ENCODE measurements around the gene NEMP1.
"Not testable (repeated sequence)": the region's sequence is repeated elsewhere in the genome, so short reads cannot be mapped to it uniquely, and the experiment has no call there.

NEMP1 gene

DNA sequence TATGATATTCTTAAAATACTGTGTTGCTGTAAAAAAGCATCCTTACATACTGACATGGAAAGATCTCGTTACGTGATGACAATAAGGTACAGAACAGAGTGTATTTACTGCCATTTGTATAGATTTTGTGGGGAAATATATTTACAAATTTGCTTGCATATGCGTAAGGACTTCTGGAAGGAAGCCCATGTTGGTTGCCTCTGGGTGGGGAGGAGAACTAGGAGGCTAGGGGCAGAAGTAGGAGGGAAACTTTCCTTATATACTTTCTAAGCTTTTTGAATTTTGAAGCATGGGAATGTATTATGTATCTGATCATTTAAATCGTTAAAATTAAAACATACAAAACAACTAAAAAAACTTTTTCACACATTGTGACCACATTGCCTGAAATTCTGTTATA lies 38.4 kb downstream of the NEMP1 start:
- no peak overlapping the region for H3K27ac Mint-ChIP-seq
- no peak for ATAC-seq
- peaks cover 2% of the 10 kb centered on the region for H3K4me1 Mint-ChIP-seq

DNA sequence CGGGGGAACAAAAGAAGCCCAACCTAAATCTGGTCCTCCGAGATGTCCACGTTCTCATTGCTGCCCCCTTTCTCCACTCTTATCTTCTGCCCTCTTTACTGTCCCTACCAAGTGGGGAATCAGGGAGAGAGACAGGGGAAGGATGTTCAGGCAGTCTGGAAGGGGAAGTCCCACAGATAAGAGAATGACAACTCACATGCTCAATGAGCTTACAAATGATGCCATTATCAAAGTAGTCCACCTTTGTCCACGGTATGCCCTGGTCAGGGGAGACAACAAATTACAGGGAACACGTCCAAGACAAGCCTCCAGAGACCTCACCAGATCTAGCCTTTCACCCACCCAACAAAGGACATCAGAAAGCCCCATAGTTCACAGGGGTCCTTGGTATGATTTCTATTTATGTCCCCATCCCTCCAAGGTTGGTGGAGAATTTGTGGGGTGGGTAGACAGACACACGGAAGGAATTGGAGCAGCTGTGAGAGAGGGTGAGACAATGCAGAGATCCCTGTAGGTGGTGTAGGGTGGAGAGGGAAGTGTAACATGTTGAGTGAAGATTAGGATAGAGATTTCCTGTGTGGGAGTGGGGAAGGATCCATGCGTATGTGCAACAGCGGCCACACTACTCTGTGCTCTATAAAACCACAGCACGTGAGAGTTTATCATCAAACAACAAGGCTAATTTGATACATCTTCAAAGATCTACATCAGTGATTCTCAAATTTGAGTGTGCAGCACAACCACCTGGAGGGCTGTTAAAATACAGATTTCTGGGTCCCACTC lies 39.4 kb downstream of the NEMP1 start:
- ATAC-seq: no peak
- H3K27ac Mint-ChIP-seq: no peak overlapping the region

More for the DNA sequence above, 38.4 kb downstream of the NEMP1 start:
- H3K4me3 Mint-ChIP-seq: no peak overlapping the region
- DNase-seq (ENCODE audit: low spot score in 2 of 2): no peak
- H3K36me3 Mint-ChIP-seq: no peaks in the 10 kb centered on the region
- no peaks in the 10 kb centered on the region for H3K9me3 Mint-ChIP-seq

DNA sequence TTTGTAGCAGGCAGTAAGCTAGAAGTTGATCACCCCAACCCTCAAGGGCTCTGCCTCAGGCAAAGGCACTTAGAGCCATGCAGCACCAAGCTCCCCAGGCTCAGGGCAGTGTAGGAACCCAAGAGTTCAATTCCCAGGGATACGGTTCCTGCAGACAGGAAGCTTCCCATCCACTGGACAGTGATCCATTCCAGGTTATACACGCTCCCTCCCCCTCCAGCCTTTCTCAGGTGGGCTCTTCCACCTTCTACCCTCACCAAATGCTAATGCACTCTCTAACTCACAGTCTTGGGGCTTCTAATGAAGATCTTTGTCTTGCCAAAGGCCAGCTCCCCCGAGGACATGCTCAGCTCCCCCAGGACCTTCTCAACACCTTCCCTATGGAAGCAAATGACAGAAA lies 41.3 kb downstream of the NEMP1 start:
- Mint-ChIP-seq H3K4me1 (no peaks in the 10 kb centered on the region), H3K36me3 (no peaks in the 10 kb centered on the region), H3K27ac (no peak overlapping the region), H3K4me3 (no peak overlapping the region), H3K9me3 (no peaks in the 10 kb centered on the region)
- ATAC-seq (no peak), DNase-seq (ENCODE audit: low spot score in 2 of 2) (no peak)

More for the DNA sequence above, 39.4 kb downstream of the NEMP1 start:
- Mint-ChIP-seq H3K36me3 (no peaks in the 10 kb centered on the region), H3K4me3 (no peak overlapping the region), H3K4me1 (no peaks in the 10 kb centered on the region), H3K9me3 (no peaks in the 10 kb centered on the region)
- DNase-seq (ENCODE audit: low spot score in 2 of 2): no peak

DNA sequence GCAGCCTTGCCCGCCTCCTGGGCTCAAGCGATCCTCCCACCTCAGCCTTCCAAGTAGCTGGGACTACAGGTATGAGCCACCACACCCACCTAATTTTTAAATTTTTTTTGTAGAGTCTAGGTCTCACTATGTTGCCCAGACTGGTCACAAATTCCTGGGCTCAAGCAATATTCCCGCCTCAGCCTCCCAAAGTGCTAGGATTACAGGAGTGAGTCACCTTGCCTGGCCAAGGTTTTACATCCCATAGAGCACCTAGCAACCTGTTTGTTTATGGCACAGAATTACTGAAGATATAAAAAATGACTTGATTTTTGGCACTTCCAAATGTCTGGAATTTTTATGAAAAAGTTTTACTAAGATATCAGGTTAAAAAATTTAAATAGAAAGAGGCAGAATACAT lies 45.2 kb downstream of the NEMP1 start:
- Mint-ChIP-seq H3K27ac (no peak overlapping the region), H3K36me3 (no peaks in the 10 kb centered on the region), H3K4me1 (peaks cover 19% of the 10 kb centered on the region), H3K4me3 (no peak overlapping the region), H3K9me3 (no peaks in the 10 kb centered on the region)
- DNase-seq (ENCODE audit: low spot score in 2 of 2) (no peak), ATAC-seq (no peak)

DNA sequence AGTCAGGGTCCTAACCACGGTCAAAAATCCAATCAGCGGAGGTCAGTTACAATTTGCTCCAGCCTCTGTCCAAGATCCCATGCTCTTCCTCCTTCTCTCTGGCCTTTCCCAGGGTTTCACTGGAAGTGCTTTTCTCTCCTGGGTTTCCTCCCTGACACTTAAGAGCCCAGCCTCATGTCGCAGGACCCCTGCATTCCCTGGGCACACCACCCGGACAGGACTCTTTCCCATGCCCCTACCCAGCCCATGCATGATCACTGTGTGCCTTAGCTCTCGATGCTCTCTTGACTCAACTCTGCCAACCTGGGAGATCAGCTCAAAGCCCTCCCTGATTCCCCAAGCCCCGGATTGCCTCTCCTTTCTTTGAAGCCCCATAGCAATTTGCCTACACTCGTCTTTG lies 46.8 kb downstream of the NEMP1 start:
- H3K36me3 Mint-ChIP-seq: no peaks in the 10 kb centered on the region
- H3K4me1 Mint-ChIP-seq: peaks cover 31% of the 10 kb centered on the region
- peak overlapping the region; percentile 63 for H3K27ac Mint-ChIP-seq
- H3K9me3 Mint-ChIP-seq: no peaks in the 10 kb centered on the region
- no peak for ATAC-seq
- no peak overlapping the region for H3K4me3 Mint-ChIP-seq
- DNase-seq (ENCODE audit: low spot score in 2 of 2): no peak

DNA sequence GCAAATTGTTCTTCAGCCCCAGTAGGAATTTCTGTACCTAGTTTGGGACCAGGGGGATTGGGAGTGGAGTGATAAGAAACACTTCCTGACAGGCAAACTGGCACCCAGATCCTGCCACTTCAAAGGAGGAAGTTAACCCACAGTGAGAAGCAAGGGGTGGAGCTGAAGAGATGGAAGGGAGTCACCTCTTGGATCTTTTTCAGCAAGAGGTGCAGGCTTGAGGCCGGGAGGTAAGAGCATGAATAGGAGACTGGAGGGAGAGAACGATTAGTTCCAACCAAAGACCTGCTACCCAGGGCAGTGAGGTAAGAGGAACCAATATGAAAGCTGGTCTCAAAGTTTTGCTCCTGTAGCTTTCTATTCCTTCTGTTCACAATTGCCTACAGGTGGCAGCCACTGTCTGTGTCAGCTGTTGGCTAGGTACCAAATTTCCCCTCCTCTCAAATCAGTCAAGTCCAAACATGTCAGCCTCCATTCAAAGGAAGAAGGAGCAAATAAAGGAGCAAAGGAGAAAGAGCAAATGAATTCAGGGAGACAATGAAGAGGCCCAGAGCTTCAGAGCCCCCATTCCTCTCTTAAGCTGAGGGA lies 47.4 kb downstream of the NEMP1 start:
- no peaks in the 10 kb centered on the region for H3K36me3 Mint-ChIP-seq
- DNase-seq (ENCODE audit: low spot score in 2 of 2): no peak
- H3K4me1 Mint-ChIP-seq: peaks cover 36% of the 10 kb centered on the region
- no peaks in the 10 kb centered on the region for H3K9me3 Mint-ChIP-seq
- peak overlapping the region; percentile 63 for H3K27ac Mint-ChIP-seq
- H3K4me3 Mint-ChIP-seq: no peak overlapping the region
- ATAC-seq: peak; percentile 58

DNA sequence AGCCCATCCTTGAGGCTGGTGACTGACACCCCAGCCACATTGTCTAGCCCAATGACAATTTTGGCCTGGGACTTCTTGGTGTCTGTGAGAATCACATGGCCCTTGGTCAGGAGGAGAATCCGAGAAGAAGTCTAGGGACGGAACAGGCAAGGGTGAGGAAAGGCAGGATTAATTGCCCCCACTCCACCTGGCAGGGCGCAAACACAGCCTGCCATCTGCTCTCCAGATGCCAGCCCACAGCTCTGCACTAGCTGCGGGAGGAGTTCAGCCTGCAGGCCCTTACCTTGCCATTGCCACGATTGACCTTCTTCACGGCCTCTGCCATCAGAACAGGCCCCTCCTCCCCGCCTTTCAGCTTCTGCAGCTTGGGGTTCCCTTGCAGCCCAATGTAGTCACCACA lies 49.1 kb downstream of the NEMP1 start:
- no peak for ATAC-seq
- Mint-ChIP-seq H3K9me3 (no peaks in the 10 kb centered on the region), H3K4me3 (no peak overlapping the region), H3K36me3 (no peaks in the 10 kb centered on the region), H3K27ac (no peak overlapping the region), H3K4me1 (peaks cover 40% of the 10 kb centered on the region)
- no peak for DNase-seq (ENCODE audit: low spot score in 2 of 2)

DNA sequence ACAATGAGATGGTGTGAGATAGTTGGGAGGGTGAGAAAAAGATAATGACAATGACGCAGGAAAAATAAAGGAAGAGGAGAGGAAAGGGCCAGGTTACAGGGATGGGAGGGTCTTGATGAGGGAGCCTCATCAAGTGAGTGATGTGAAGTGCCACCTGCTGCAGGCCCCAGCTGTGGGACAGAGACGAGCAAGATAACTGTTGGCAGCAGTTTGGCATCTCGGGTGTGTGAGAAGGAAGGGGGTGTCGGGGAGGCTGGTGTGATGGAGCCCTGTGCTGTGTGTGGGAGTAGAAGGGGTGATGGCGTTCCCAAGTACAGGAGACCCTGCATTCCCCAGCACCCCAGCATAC lies 50.8 kb downstream of the NEMP1 start:
- Mint-ChIP-seq H3K4me3 (no peak overlapping the region), H3K27ac (peak overlapping the region; percentile 39), H3K4me1 (peaks cover 40% of the 10 kb centered on the region), H3K36me3 (no peaks in the 10 kb centered on the region), H3K9me3 (no peaks in the 10 kb centered on the region)
- DNase-seq (ENCODE audit: low spot score in 2 of 2): no peak
- ATAC-seq: peak; percentile 36

DNA sequence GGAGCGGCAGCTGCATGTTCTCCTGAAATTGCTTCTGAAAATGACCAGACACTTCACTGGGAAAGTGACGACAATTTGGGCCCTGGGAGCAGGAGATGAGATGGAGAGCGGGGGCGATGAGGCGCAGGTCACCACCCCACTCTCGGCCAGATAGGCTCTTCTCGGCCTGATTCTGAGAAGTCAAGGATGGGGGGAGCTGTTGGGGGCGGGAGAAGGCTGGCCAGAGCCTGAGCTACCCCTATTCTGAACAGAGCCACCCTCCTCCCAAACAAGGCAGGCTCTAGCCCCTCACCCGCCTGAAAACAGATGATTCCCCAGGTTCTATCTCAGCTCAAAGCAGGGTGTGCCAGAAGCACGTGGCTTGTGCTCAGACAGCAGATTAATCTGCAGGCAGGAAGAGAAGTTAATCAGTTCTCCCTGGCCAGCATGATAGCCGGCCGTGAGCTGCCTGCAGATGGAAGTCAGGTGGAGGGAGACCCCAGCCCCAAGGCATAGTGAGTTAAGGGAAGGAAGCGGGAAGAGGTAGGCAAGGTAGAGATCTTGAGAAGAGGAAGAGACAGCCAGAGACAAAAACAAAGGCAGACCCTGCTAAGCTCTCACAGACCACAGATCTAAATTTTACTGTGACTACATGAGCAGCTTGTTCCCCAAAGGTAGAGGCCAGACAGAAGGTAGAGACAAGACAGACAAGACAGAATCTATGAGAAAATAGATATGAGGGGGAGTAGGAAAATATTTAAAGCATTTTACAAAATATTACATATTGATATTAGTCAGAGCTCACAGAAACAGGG lies 51.4 kb downstream of the NEMP1 start:
- Mint-ChIP-seq H3K4me3 (no peak overlapping the region), H3K9me3 (no peaks in the 10 kb centered on the region), H3K27ac (peak overlapping the region; percentile 39), H3K4me1 (peaks cover 40% of the 10 kb centered on the region), H3K36me3 (no peaks in the 10 kb centered on the region)
- DNase-seq (ENCODE audit: low spot score in 2 of 2): no peak
- ATAC-seq: peak; percentile 19

DNA sequence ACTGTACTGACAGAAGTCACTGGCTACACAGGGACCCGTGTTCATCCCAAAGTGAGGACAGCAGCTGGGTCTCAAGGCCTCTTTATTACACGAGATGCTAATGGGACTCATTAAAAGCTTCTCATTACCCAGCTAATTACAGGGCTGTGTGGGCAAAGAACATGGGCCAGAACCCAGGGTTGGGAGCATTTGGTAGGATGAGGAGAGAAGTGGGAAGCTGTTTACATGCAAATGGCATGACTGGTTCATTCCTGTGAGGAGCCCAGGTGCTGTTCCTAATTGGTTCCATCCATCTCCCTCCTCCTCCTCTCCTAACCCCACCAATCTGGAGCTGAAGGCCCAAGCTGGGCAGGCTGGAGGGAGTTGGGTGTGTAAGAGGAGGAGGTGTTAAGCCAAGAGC lies 53.4 kb downstream of the NEMP1 start:
- H3K4me3 Mint-ChIP-seq: no peak overlapping the region
- no peak for ATAC-seq
- H3K9me3 Mint-ChIP-seq: no peaks in the 10 kb centered on the region
- DNase-seq (ENCODE audit: low spot score in 2 of 2): no peak
- no peaks in the 10 kb centered on the region for H3K36me3 Mint-ChIP-seq
- H3K4me1 Mint-ChIP-seq: peaks cover 21% of the 10 kb centered on the region
- no peak overlapping the region for H3K27ac Mint-ChIP-seq

DNA sequence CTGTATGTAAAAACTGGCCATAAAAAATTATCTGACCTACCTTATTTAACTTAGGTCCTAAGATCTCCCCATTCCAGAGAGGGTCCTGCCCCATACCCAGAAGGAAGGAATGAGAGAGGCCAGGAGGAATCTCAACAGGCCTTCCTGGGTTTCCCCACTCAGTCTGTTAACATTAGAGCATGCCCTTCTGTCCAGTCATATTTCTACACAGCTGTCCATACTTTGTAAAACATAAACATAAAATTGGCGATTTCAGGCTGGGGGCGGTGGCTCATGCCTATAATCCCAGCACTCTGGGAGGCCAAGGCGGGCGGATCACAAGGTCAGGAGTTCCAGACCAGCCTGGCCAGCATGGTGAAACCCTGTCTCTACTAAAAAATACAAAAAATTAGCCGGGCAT lies 56.3 kb downstream of the NEMP1 start:
- H3K9me3 Mint-ChIP-seq; H3K36me3 Mint-ChIP-seq; H3K27ac Mint-ChIP-seq; DNase-seq (ENCODE audit: low spot score in 2 of 2); H3K4me3 Mint-ChIP-seq; ATAC-seq: not testable (repeated sequence)
- peaks cover 14% of the 10 kb centered on the region for H3K4me1 Mint-ChIP-seq

DNA sequence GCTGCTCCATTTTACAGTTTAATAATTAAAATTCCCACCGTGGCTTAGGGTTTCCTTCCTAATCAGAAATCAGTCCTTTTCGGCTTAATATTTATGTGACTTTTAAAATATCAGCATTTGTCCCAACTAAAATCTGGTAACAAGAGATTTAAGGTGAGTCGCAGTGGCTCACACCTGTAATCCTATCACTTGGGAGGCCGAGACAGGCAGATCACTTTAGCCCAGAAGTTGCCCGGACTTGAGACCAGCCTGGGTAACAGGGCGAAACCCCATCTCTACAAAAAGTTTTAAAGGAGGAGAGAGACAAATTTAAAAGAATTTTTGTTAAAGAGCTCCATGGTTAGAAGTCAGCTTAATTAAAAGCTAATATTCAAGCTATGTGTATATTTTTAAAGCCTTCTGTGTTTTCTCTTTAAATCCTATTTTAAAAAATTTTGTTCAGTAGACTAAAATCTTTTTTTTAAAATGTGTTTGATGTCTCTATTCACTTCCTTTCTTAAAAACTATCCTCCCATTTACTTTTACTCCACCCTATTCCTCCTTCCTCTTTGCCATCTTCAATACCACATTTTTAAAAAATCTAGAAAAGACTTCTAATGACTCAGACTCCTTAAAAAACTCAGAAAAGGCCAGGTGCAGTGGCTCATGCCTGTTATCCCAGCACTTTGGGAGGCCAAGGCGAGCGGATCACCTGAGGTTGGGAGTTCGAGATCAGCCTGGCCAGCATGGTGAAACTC lies 58.4 kb downstream of the NEMP1 start:
- H3K36me3 Mint-ChIP-seq: no peaks in the 10 kb centered on the region
- H3K4me3 Mint-ChIP-seq: no peak overlapping the region
- no peaks in the 10 kb centered on the region for H3K9me3 Mint-ChIP-seq
- H3K27ac Mint-ChIP-seq: no peak overlapping the region
- ATAC-seq (no peak), DNase-seq (ENCODE audit: low spot score in 2 of 2) (no peak)
- no peaks in the 10 kb centered on the region for H3K4me1 Mint-ChIP-seq

DNA sequence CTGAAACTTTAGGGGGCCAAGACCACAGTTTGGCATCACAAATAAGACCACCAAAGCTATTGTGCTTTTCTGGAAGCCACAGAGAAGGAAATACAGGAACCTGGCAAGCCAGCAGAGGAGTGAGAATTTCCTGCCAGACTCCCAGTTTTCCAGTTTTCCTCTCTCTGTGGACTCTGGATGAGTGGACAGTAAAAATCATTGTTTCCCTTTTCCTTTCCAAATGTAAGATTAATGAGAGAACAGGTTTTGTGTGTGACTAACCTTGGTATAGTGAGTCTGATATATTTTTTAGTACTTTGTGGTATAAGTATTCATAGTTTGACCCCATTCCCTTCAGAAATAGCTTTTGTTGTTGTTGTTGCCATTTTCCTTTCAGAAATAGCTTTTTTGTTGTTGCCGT lies 59.7 kb downstream of the NEMP1 start:
- ATAC-seq (no peak), DNase-seq (ENCODE audit: low spot score in 2 of 2) (no peak)
- no peaks in the 10 kb centered on the region for H3K36me3 Mint-ChIP-seq
- H3K4me1 Mint-ChIP-seq: no peaks in the 10 kb centered on the region
- H3K27ac Mint-ChIP-seq: no peak overlapping the region
- no peak overlapping the region for H3K4me3 Mint-ChIP-seq
- no peaks in the 10 kb centered on the region for H3K9me3 Mint-ChIP-seq

DNA sequence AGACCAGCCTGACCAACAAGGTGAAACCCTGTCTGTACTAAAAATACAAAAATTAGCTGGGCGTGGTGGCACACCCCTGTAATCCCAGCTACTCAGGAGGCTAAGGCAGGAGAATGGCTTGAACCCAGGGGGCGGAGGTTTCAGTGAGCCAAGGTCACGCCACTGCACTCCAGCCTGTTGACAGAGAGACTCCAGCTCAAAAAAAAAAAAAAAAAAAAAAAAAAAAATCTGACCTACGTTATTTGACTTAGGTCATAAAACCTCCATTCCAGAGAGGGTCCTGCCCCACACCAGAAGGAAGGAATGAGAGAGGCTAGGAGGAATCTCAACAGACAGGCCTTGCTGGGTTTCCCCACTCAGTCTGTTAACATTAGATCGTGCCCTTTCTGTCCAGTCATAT lies 60.2 kb downstream of the NEMP1 start:
- ATAC-seq, H3K27ac Mint-ChIP-seq, H3K4me3 Mint-ChIP-seq: not testable (repeated sequence)

DNA sequence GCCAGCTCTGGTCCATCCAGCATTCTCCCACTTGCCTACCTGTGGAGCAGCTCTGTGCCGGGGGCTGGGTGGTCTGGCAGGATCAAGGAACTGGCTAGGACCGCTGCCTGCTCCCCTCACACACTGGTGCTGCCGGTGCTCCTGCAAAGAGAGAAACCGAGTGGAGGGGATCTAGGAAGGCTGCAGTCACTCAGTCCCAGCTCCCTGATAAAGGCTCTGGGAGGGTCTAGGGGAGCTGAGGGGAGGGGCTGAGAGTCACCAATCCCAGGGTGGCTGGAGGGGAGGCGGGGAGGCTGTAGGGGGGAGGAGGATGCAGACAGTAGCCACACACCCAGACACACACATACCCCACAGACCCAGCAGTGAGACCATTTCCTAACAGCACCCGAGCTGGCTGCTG lies 62.2 kb downstream of the NEMP1 start, which contains the start of gene TAC3:
Gene TAC3, minus strand, starts transcription at position 182 of the 400 bp plus-strand sequence. CDS start 732 bp downstream, outside the sequence.
- H3K9me3 Mint-ChIP-seq: no peaks in the 10 kb centered on the region
- ATAC-seq (no peak), DNase-seq (ENCODE audit: low spot score in 2 of 2) (no peak)
- peaks cover 13% of the 10 kb centered on the region for H3K4me1 Mint-ChIP-seq
- no peaks in the 10 kb centered on the region for H3K36me3 Mint-ChIP-seq
- no peak within 1 kb of the TSS for H3K4me3 Mint-ChIP-seq
- no peak within 1 kb of the TSS for H3K27ac Mint-ChIP-seq

More for the DNA sequence above, 60.2 kb downstream of the NEMP1 start:
- H3K9me3 Mint-ChIP-seq; H3K36me3 Mint-ChIP-seq; DNase-seq (ENCODE audit: low spot score in 2 of 2); H3K4me1 Mint-ChIP-seq: not testable (repeated sequence)
